Activated CD4-positive, alpha-beta memory T cell treated with anti-CD3 and anti-CD28 coated beads, Interleukin-2, amount 10 ng/mL, durations not matched to agents 7 days and 5 days (primary cell): ENCODE measurements around the gene PANK2. TPM values are rescaled to one million over a fixed set of nuclear protein-coding genes. Genes with fewer than 3 reads are reported as not detected.
A peak's percentile ranks its signal among the peaks of the same experiment; 100 is the strongest.
"Not testable (repeated sequence)": the region's sequence is repeated elsewhere in the genome, so short reads cannot be mapped to it uniquely, and the experiment has no call there.

Source experiments
- CTCF ChIA-PET: fragments of 350-600 bp; sonication (Branson Sonifier 250); formaldehyde crosslinking; loops from one replicate; lab custom pipeline; 2021; ENCODE audit warnings: antibody characterized with exemption, inconsistent platforms; lab: Charles Lee
- POLR2A ChIA-PET: fragments of 350-600 bp; sonication (Branson Sonifier 250); formaldehyde crosslinking; loops from one replicate; lab custom pipeline; 2021; ENCODE audit warnings: antibody characterized with exemption; lab: Charles Lee
- DNase-seq: peaks from one replicate; pipeline ENCODE4 v3.0.0-alpha.2; 2020
- H3K27ac Mint-ChIP-seq: one replicate; pipeline ENCODE4 v1.8.0; 2021; ENCODE audit warnings: mild to moderate bottlenecking, mixed read lengths
- H3K27me3 Mint-ChIP-seq: one replicate; pipeline ENCODE4 v1.8.0; 2021; ENCODE audit warnings: mixed read lengths
- H3K36me3 Mint-ChIP-seq: one replicate; pipeline ENCODE4 v1.8.0; 2021; ENCODE audit warnings: low read depth, mixed read lengths
- H3K4me1 Mint-ChIP-seq: one replicate; pipeline ENCODE4 v1.8.0; 2021; ENCODE audit warnings: mixed read lengths
- H3K4me3 Mint-ChIP-seq: one replicate; pipeline ENCODE4 v1.8.0; 2021; ENCODE audit warnings: mild to moderate bottlenecking, mixed read lengths
- H3K9me3 Mint-ChIP-seq: one replicate; pipeline ENCODE4 v1.8.0; 2021; ENCODE audit warnings: mixed read lengths
- total RNA-seq, 2 experiments: library from RNA; stranded (reverse); gene quantifications; one replicate each; pipeline ENCODE4 v1.2.3, GENCODE V29; 2021

Gene PANK2
- total RNA-seq, 2 experiments from 2014 or later, result 63.3 to 63.8 TPM

GRCh38 chr20:3906744-3907721 is 17.8 kb downstream of the PANK2 start:
- POLR2A ChIA-PET, result interaction anchor here (0.7 to 3.3 kb wide), 12 partner anchors 10 to 175 kb away, joined by 3 to 18 read pairs (median 4); no protein-coding TSS in a partner anchor
- peaks cover 67% of the 10 kb centered on the region for H3K4me1 Mint-ChIP-seq

GRCh38 chr20:3908667-3909066 is 19.5 kb downstream of the PANK2 start:
- Mint-ChIP-seq H3K4me3 (no peak overlapping the region), H3K36me3 (peaks cover 59% of the 10 kb centered on the region), H3K27me3 (no peaks in the 10 kb centered on the region)

More at GRCh38 chr20:3906744-3907721, 17.8 kb downstream of the PANK2 start:
- CTCF ChIA-PET, result interaction anchor here (0.6 to 1.4 kb wide), 12 partner anchors 9 to 202 kb away, joined by 3 to 5 read pairs (median 3); partner anchors contain the start of gene AP5S1
- Mint-ChIP-seq H3K4me3 (peak overlapping the region; percentile 68), H3K36me3 (peaks cover 45% of the 10 kb centered on the region), H3K27ac (peak overlapping the region; percentile 87)
- H3K27me3 Mint-ChIP-seq, H3K9me3 Mint-ChIP-seq: not testable (repeated sequence)
- DNase-seq, result peak; percentile 59

DNA sequence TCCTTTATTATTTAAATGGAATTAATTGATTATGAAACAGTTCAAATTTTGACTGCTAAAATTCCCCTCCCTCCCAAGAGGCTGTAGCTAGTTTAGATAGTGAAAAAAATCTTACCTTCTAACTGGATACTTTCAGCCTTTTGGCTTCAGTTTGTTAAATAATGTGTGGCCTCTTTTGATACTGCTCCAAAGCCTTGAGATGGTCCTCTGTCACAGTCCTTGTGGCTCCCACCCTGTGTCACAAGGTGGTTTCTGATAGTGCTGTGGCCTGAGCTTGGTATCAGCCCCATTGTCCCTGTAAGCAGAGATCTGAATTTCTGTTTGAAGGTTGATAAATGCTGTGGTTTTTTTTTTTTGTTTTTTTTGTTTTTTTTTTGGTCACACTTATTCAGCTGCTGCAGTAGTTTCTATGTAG is 20.8 kb downstream of the PANK2 start:
- ChIA-PET CTCF (interaction anchor here (0.6 to 0.7 kb wide), 3 partner anchors 63 to 345 kb away, joined by 3 to 4 read pairs (median 4); no protein-coding TSS in a partner anchor), POLR2A (interaction anchor here (0.9 kb wide), 1 partner anchor 15 kb away, joined by 3 read pairs; no protein-coding TSS in a partner anchor)
- no peak for DNase-seq
- Mint-ChIP-seq H3K27ac (peak overlapping the region; percentile 60), H3K27me3 (no peaks in the 10 kb centered on the region), H3K4me1 (peaks cover 57% of the 10 kb centered on the region), H3K36me3 (peaks cover 67% of the 10 kb centered on the region), H3K4me3 (no peak overlapping the region), H3K9me3 (no peaks in the 10 kb centered on the region)

More at GRCh38 chr20:3908667-3909066, 19.5 kb downstream of the PANK2 start:
- Mint-ChIP-seq H3K4me1 (peaks cover 61% of the 10 kb centered on the region), H3K9me3 (no peaks in the 10 kb centered on the region), H3K27ac (peak overlapping the region; percentile 57)
- no peak for DNase-seq
- ChIA-PET POLR2A (no interaction called here), CTCF (no interaction called here)

DNA sequence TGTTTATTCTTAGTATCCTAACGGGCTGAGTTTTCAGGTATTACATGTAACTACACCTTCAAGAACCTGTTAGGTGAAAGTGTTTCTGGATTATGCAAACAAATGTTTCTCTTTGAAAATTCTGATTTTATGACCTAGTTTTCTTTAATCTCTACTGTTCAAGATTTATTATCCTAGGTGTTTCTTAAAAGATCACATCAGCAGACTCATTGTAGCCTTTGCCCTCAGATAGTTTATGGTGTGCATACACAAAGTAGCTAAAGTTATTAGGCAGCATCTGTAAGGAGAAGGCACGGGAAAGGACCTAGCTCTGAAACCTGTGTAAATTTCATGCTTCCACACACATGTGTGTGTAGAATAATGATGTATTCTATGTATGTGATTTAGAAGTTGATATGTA is 21.7 kb downstream of the PANK2 start:
- Mint-ChIP-seq H3K4me3 (no peak overlapping the region), H3K36me3 (peaks cover 73% of the 10 kb centered on the region), H3K4me1 (peaks cover 60% of the 10 kb centered on the region), H3K27ac (no peak overlapping the region), H3K27me3 (no peaks in the 10 kb centered on the region), H3K9me3 (no peaks in the 10 kb centered on the region)
- ChIA-PET CTCF (no interaction called here), POLR2A (interaction anchor here (0.7 to 1.0 kb wide), 2 partner anchors 18 to 143 kb away, joined by 3 to 4 read pairs; partner anchors contain the start of gene ADISSP)
- DNase-seq, result no peak

DNA sequence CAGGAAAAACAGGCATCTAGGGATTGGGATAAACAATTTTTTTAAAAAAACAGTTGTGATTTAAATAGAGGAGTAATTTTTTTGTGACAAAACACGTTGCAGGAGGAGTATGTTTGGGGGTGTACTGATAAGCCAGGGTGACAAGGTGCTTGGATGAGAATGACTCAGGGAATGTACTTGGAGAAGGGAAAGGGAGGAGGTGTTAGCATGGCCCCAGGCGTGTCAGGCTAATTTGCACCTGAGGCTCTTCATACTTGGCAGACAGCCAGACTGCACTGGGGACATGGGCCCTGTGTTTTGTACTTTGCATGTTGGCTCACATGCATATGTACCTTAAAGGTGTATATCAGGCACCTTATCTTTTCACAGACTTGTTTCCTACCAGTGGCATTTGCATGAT is 22.8 kb downstream of the PANK2 start:
- H3K4me1 Mint-ChIP-seq, result peaks cover 57% of the 10 kb centered on the region
- H3K27me3 Mint-ChIP-seq, result no peaks in the 10 kb centered on the region
- POLR2A ChIA-PET, result interaction anchor here (1.3 kb wide), 1 partner anchor 24 kb away, joined by 3 read pairs; no protein-coding TSS in a partner anchor
- no peak overlapping the region for H3K4me3 Mint-ChIP-seq
- peaks cover 83% of the 10 kb centered on the region for H3K36me3 Mint-ChIP-seq
- DNase-seq, result no peak
- no peak overlapping the region for H3K27ac Mint-ChIP-seq
- no peaks in the 10 kb centered on the region for H3K9me3 Mint-ChIP-seq
- CTCF ChIA-PET, result no interaction called here

DNA sequence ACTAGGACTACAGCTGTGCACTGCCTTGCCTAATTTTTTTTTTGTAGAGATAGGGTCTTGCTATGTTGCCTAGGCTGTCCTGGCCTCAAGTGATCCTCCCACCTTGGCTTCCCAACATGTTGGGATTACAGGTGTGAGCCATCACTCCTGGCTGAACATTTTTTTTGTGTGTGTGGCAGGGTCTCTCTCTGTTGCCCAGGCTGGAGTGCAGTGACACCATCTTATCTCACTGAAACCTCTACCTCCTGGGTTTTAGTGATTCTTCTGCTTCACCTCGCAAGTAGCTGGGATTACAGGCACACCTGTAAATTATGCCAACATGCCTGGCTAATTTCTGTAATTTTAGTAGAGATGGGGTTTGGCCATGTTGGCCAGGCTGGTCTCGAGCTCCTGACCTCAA is 25.3 kb downstream of the PANK2 start:
- POLR2A ChIA-PET, result no interaction called here
- Mint-ChIP-seq H3K36me3 (peaks cover 83% of the 10 kb centered on the region), H3K4me1 (peaks cover 39% of the 10 kb centered on the region), H3K4me3 (no peak overlapping the region), H3K27me3 (no peaks in the 10 kb centered on the region), H3K27ac (no peak overlapping the region), H3K9me3 (no peaks in the 10 kb centered on the region)
- CTCF ChIA-PET, result no interaction called here
- DNase-seq, result no peak

GRCh38 chr20:3915691-3916090 is 26.5 kb downstream of the PANK2 start:
- H3K36me3 Mint-ChIP-seq, result peaks cover 80% of the 10 kb centered on the region
- H3K4me1 Mint-ChIP-seq, result peaks cover 32% of the 10 kb centered on the region
- CTCF ChIA-PET, result interaction anchor here (0.8 kb wide), 1 partner anchor 26 kb away, joined by 3 read pairs; no protein-coding TSS in a partner anchor
- no peaks in the 10 kb centered on the region for H3K27me3 Mint-ChIP-seq
- H3K4me3 Mint-ChIP-seq, result no peak overlapping the region
- no peaks in the 10 kb centered on the region for H3K9me3 Mint-ChIP-seq
- no peak for DNase-seq
- H3K27ac Mint-ChIP-seq, result no peak overlapping the region
- POLR2A ChIA-PET, result interaction anchor here (1.8 kb wide), 1 partner anchor 8 kb away, joined by 7 read pairs; no protein-coding TSS in a partner anchor

GRCh38 chr20:3916364-3916763 is 27.2 kb downstream of the PANK2 start:
- H3K4me1 Mint-ChIP-seq, result peaks cover 30% of the 10 kb centered on the region
- H3K4me3 Mint-ChIP-seq, result no peak overlapping the region
- H3K9me3 Mint-ChIP-seq, result no peaks in the 10 kb centered on the region
- CTCF ChIA-PET, result no interaction called here
- peak overlapping the region; percentile 26 for H3K27ac Mint-ChIP-seq
- POLR2A ChIA-PET, result interaction anchor here (0.8 to 1.8 kb wide), 3 partner anchors 9 to 96 kb away, joined by 3 to 7 read pairs (median 4); no protein-coding TSS in a partner anchor
- DNase-seq, result no peak
- H3K27me3 Mint-ChIP-seq, result no peaks in the 10 kb centered on the region
- H3K36me3 Mint-ChIP-seq, result peaks cover 80% of the 10 kb centered on the region

- H3K9me3 Mint-ChIP-seq, result no peaks in the 10 kb centered on the region
- DNase-seq, result no peak
- H3K27ac Mint-ChIP-seq, result no peak overlapping the region
- CTCF ChIA-PET, result interaction anchor here (0.7 kb wide), 1 partner anchor 13 kb away, joined by 3 read pairs; no protein-coding TSS in a partner anchor
- no peak overlapping the region for H3K4me3 Mint-ChIP-seq
- H3K27me3 Mint-ChIP-seq, result no peaks in the 10 kb centered on the region
- POLR2A ChIA-PET, result no interaction called here
- H3K4me1 Mint-ChIP-seq, result peaks cover 38% of the 10 kb centered on the region
- H3K36me3 Mint-ChIP-seq, result peaks cover 77% of the 10 kb centered on the region
Measured at GRCh38 chr20:3919352-3919751, 30.2 kb downstream of the PANK2 start.

- Mint-ChIP-seq H3K4me3 (no peak overlapping the region), H3K27ac (no peak overlapping the region), H3K27me3 (no peaks in the 10 kb centered on the region), H3K4me1 (peaks cover 35% of the 10 kb centered on the region), H3K9me3 (no peaks in the 10 kb centered on the region), H3K36me3 (peaks cover 69% of the 10 kb centered on the region)
- no peak for DNase-seq
- CTCF ChIA-PET, result interaction anchor here (1.5 kb wide), 1 partner anchor 163 kb away, joined by 6 read pairs; no protein-coding TSS in a partner anchor
- POLR2A ChIA-PET, result interaction anchor here (0.8 kb wide), 1 partner anchor 163 kb away, joined by 3 read pairs; no protein-coding TSS in a partner anchor
Measured at GRCh38 chr20:3922223-3922982, 33.2 kb downstream of the PANK2 start.

DNA sequence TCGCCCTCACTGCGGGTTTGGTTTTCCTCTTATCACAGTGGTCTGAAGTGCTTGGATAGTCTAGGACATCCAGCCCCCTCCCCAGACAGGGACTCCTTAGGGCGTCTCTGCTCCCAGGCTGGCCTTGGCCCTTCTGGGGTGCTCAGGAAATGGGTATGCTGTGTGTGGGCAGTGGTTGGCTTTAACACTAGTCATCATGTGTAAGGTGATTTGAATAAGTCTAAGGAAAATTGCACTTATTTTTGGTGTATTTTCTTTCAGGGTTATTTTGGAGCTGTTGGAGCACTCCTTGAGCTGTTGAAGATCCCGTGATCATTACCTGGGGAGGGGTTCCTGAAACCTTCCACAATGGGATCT is 33.8 kb downstream of the PANK2 start:
- no peak for DNase-seq
- CTCF ChIA-PET, result interaction anchor here (1.5 kb wide), 1 partner anchor 163 kb away, joined by 6 read pairs; no protein-coding TSS in a partner anchor
- H3K27me3 Mint-ChIP-seq, result no peaks in the 10 kb centered on the region
- H3K27ac Mint-ChIP-seq, result no peak overlapping the region
- POLR2A ChIA-PET, result interaction anchor here (0.6 kb wide), 1 partner anchor 46 kb away, joined by 4 read pairs; no protein-coding TSS in a partner anchor
- H3K9me3 Mint-ChIP-seq, result no peaks in the 10 kb centered on the region
- H3K4me1 Mint-ChIP-seq, result peaks cover 38% of the 10 kb centered on the region
- peaks cover 68% of the 10 kb centered on the region for H3K36me3 Mint-ChIP-seq
- H3K4me3 Mint-ChIP-seq, result no peak overlapping the region

GRCh38 chr20:3923818-3924217 is 34.6 kb downstream of the PANK2 start:
- POLR2A ChIA-PET, result no interaction called here
- peak overlapping the region; percentile 57 for H3K27ac Mint-ChIP-seq
- CTCF ChIA-PET, result no interaction called here
- peaks cover 62% of the 10 kb centered on the region for H3K36me3 Mint-ChIP-seq
- peaks cover 41% of the 10 kb centered on the region for H3K4me1 Mint-ChIP-seq
- H3K27me3 Mint-ChIP-seq, result no peaks in the 10 kb centered on the region
- no peak for DNase-seq
- no peaks in the 10 kb centered on the region for H3K9me3 Mint-ChIP-seq
- H3K4me3 Mint-ChIP-seq, result no peak overlapping the region
